GM12878 (cell line): ENCODE results near the gene EDEM2. TPM values are rescaled to one million over a fixed set of nuclear protein-coding genes. Genes with fewer than 3 reads are reported as not detected.
A peak's percentile ranks its signal among the peaks of the same experiment; 100 is the strongest.

Experiments used
- ATAC-seq: fragments of 200-7000 bp; cut with Tn5 transposase; 3 replicates; pipeline ENCODE4 v1.9.1; 2020; ENCODE audit warnings: mild to moderate bottlenecking, moderate library complexity
- Bru-seq: library from RNA; stranded (reverse); fragments of 400-500 nt; gene quantifications from one replicate; lab custom pipeline; 2021; lab: Mats Ljungman, UMichigan
- BruChase-seq, 2 experiments: library from RNA; stranded (reverse); fragments of 400-500 nt; gene quantifications; one replicate each; lab custom pipeline; 2021; lab: Mats Ljungman, UMichigan
- BruUV-seq: library from RNA; stranded (reverse); fragments of 400-500 nt; replicated peaks from 2 replicates; lab custom pipeline; 2021; lab: Mats Ljungman, UMichigan
- CTCF ChIA-PET: fragments of 300-600 bp; sonication (Branson Sonifier 250); formaldehyde crosslinking; extraction: SDS; loops from one replicate; lab custom pipeline; 2021; ENCODE audit warnings: inconsistent platforms; lab: Yijun Ruan, JAX
- POLR2A ChIA-PET: fragments of 350-600 bp; formaldehyde crosslinking; extraction: SDS; loops from one replicate; lab custom pipeline; 2021; ENCODE audit warnings: inconsistent platforms; lab: Charles Lee
- RAD21 ChIA-PET: fragments of 300-600 bp; sonication (Branson Sonifier 250); formaldehyde crosslinking; loops from one replicate; lab custom pipeline; 2023; ENCODE audit warnings: antibody characterized with exemption; ENCODE audit not compliant: unreplicated experiment; lab: Charles Lee
- SMC1A ChIA-PET: fragments of 300-600 bp; sonication (Branson Sonifier 250); formaldehyde crosslinking; loops from one replicate; lab custom pipeline; 2023; ENCODE audit not compliant: unreplicated experiment, uncharacterized antibody; lab: Charles Lee
- DNase-seq: peaks from one replicate; pipeline ENCODE4 v3.0.0-alpha.2; 2011; ENCODE audit warnings: low read depth, low spot score
- FAIRE-seq: peaks from 3 replicates; lab custom pipeline; 2011; peaks lifted over from hg19 to GRCh38; lab: Jason Lieb, UNC
- H2AFZ ChIP-seq: 2 replicates; pipeline ENCODE4 v1.6.0; 2011; ENCODE audit warnings: low read depth, low read length, control low read depth; ENCODE audit not compliant: control insufficient read depth
- H3K27ac ChIP-seq: 2 replicates; pipeline ENCODE4 v1.5.1; 2011; ENCODE audit warnings: control low read depth; ENCODE audit not compliant: control insufficient read depth, insufficient read depth
- H3K27me3 ChIP-seq, 2 experiments: replicated peaks in 1 of 2; 2 replicates each; pipeline versions ENCODE4 v1.6.0 to v1.6.1; 2011; ENCODE audit warnings: low read length in 1 of 2; ENCODE audit not compliant: control insufficient read depth in 2 of 2, insufficient read depth in 2 of 2
- H3K36me3 ChIP-seq, 2 experiments: 2 replicates each; pipeline ENCODE4 v1.5.1; 2011; ENCODE audit warnings: low read length in 1 of 2; ENCODE audit not compliant: control insufficient read depth in 2 of 2, insufficient read depth in 2 of 2
- H3K4me1 ChIP-seq: 2 replicates; pipeline ENCODE4 v1.6.1; 2011; ENCODE audit warnings: mild to moderate bottlenecking, low read length, moderate library complexity, mixed read lengths; ENCODE audit not compliant: control insufficient read depth, insufficient read depth
- H3K4me2 ChIP-seq: 2 replicates; pipeline ENCODE4 v1.6.0; 2011; ENCODE audit warnings: control low read depth; ENCODE audit not compliant: control insufficient read depth, insufficient read depth
- H3K4me3 ChIP-seq: fragments of 200-600 bp; sonication (generic); 2 replicates; pipeline ENCODE4 v1.5.1; 2016
- H3K79me2 ChIP-seq: 2 replicates; pipeline ENCODE4 v1.6.0; 2011; ENCODE audit warnings: low read length; ENCODE audit not compliant: control insufficient read depth, insufficient read depth
- H3K9ac ChIP-seq: 2 replicates; pipeline ENCODE4 v1.8.0; 2011; ENCODE audit warnings: low read length, control low read depth, mixed read lengths; ENCODE audit not compliant: control insufficient read depth, insufficient read depth
- H3K9me3 ChIP-seq: replicated peaks from 3 replicates; pipeline ENCODE4 v1.5.1; 2011; ENCODE audit warnings: mild to moderate bottlenecking, low read length; ENCODE audit not compliant: control insufficient read depth, insufficient read depth
- H4K20me1 ChIP-seq: 2 replicates; pipeline ENCODE4 v1.6.0; 2011; ENCODE audit not compliant: control insufficient read depth, insufficient read depth
- HDAC6 ChIP-seq: fragments of 200-600 bp; sonication (generic); IDR thresholded peaks from one replicate; pipeline ENCODE4 v1.8.0; 2017; ENCODE audit warnings: antibody characterized with exemption; ENCODE audit not compliant: unreplicated experiment
- MEF2B ChIP-seq: fragments of 450-650 bp; IDR thresholded peaks from 2 replicates; pipeline ENCODE4 v1.6.1; 2018; ENCODE audit warnings: mild to moderate bottlenecking, moderate library complexity; ENCODE audit not compliant: partially characterized antibody, poor library complexity, severe bottlenecking
- MTA2 ChIP-seq: fragments of 450-650 bp; IDR thresholded peaks from 2 replicates; pipeline ENCODE4 v1.6.1; 2016; ENCODE audit warnings: low read depth, mild to moderate bottlenecking, moderate library complexity
- NFYB ChIP-seq: IDR thresholded peaks from 2 replicates; pipeline ENCODE4 v1.6.1; 2011; ENCODE audit warnings: low read depth, mild to moderate bottlenecking, low read length, improper control_type of control experiment, moderate library complexity; ENCODE audit not compliant: insufficient read depth
- NR2F1 ChIP-seq: fragments of 450-650 bp; conservative IDR thresholded peaks from 2 replicates; pipeline ENCODE4 v1.6.1; 2017; ENCODE audit warnings: mild to moderate bottlenecking
- PAX5 ChIP-seq: IDR thresholded peaks from 2 replicates; pipeline ENCODE4 v1.6.1; 2011; ENCODE audit warnings: low read depth, low read length, borderline replicate concordance
- POLR2AphosphoS5 ChIP-seq: IDR thresholded peaks from 2 replicates; pipeline ENCODE4 v1.6.1; 2011; ENCODE audit warnings: mild to moderate bottlenecking, low read length, inconsistent platforms
- SKIL ChIP-seq: fragments of 450-650 bp; IDR thresholded peaks from 2 replicates; pipeline ENCODE4 v1.6.1; 2017; ENCODE audit warnings: mild to moderate bottlenecking, low read depth, inconsistent platforms; ENCODE audit not compliant: poor library complexity, severe bottlenecking
- SREBF2 ChIP-seq: IDR thresholded peaks from 2 replicates; pipeline ENCODE4 v1.6.1; 2012; ENCODE audit warnings: mild to moderate bottlenecking, low read length
- ZNF384 ChIP-seq: IDR thresholded peaks from 2 replicates; pipeline ENCODE4 v1.6.1; 2012; ENCODE audit warnings: low read depth, mild to moderate bottlenecking, low read length, improper control_type of control experiment, borderline replicate concordance
- WGBS: methylation state at CpG from one replicate; pipeline ENCODE4 v1.1.6; 2016; ENCODE audit warnings: low lambda C conversion rate; ENCODE audit not compliant: insufficient replicate concordance, insufficient coverage; ENCODE audit errors: missing lambda C conversion rate; 5-methylcytosine and 5-hydroxymethylcytosine counted together
- in situ Hi-C: fragments of 300-500 bp; cut with MboI; formaldehyde crosslinking; loops from 9 replicates; pipeline ENCODE4 v1.14.3; 2018; ENCODE audit warnings: mixed read lengths
- intact Hi-C: fragments of 100-400 bp; cut with micrococcal nuclease; formaldehyde crosslinking; loops from one replicate; pipeline ENCODE4 v1.14.2; 2022; ENCODE audit not compliant: unreplicated experiment
- long read RNA-seq, 2 experiments: library from polyadenylated mRNA; unstranded; transcript quantifications; one replicate each; pipeline ENCODE4 v2.0.0, GENCODE V29; 2019 to 2020
- polyA minus RNA-seq, 3 experiments: library from RNA; depleted of rRNA, polyadenylated mRNA; stranded (reverse); fragments of >200 nt; gene quantifications; 2 replicates each; pipeline ENCODE4 v1.2.3, GENCODE V29; 2011
- polyA plus RNA-seq, 11 experiments: library from polyadenylated mRNA; depleted of rRNA in 4 of 11; unstranded in 6 of 11; stranded (reverse) in 5 of 11; fragments of >200 nt; fragmentation: Nextera tagmentation in 4 of 11; fragmentation: Illumina TruSeq in 1 of 11; extraction: Ambion mirVana in 4 of 11; extraction: Trizol in 1 of 11; gene quantifications; 1 replicate in 1 of 11; 2 replicates in 10 of 11; pipeline versions ENCODE4 v1.2.1 to v1.2.3, GENCODE V29; 2011 to 2016; ENCODE audit warnings: inconsistent platforms in 2 of 11, missing spikeins in 2 of 11, low read depth in 1 of 11
- total RNA-seq, 4 experiments: library from RNA; depleted of rRNA in 3 of 4; stranded (reverse); fragments of >200 nt in 3 of 4; fragmentation: Illumina TruSeq in 1 of 4; extraction: Trizol in 1 of 4; gene quantifications; 2 replicates each; pipeline versions ENCODE4 v1.2.1 to v1.2.3, GENCODE V29; 2013 to 2021
- TF ChIP-seq, protein P1 (sequence below): fragments of 450-650 bp; conservative IDR thresholded peaks from 2 replicates; pipeline ENCODE4 v1.6.1; 2017; ENCODE audit warnings: mild to moderate bottlenecking, moderate library complexity

The EDEM2 gene, protein sequence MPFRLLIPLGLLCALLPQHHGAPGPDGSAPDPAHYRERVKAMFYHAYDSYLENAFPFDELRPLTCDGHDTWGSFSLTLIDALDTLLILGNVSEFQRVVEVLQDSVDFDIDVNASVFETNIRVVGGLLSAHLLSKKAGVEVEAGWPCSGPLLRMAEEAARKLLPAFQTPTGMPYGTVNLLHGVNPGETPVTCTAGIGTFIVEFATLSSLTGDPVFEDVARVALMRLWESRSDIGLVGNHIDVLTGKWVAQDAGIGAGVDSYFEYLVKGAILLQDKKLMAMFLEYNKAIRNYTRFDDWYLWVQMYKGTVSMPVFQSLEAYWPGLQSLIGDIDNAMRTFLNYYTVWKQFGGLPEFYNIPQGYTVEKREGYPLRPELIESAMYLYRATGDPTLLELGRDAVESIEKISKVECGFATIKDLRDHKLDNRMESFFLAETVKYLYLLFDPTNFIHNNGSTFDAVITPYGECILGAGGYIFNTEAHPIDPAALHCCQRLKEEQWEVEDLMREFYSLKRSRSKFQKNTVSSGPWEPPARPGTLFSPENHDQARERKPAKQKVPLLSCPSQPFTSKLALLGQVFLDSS
- 13.9 and 14.7 TPM in 2 replicates for total RNA-seq (2013; cell fraction: nucleolus; rRNA removed)
- total RNA-seq (2014; rRNA removed) = 24.8 and 27.1 TPM in 2 replicates
- 14.5 and 14.7 TPM in 2 replicates for total RNA-seq (2014; rRNA removed; fragmentation: Illumina TruSeq; extraction: Trizol)
- total RNA-seq (2021) = 16.6 and 18.0 TPM in 2 replicates
- polyA plus RNA-seq (2011; ENCODE audit: low read depth) = 9.9 TPM
- 7.6 and 13.4 TPM in 2 replicates for polyA plus RNA-seq (2011; rRNA removed)
- polyA plus RNA-seq (2011; cell fraction: cytosol; rRNA removed) = 13.5 and 16.2 TPM in 2 replicates
- 17.6 and 21.0 TPM in 2 replicates for polyA plus RNA-seq (2011; cell fraction: nucleus; rRNA removed)
- polyA plus RNA-seq (2012) = 19.8 and 20.1 TPM in 2 replicates
- polyA plus RNA-seq (2014; fragmentation: Illumina TruSeq; extraction: Trizol) = 13.3 and 15.1 TPM in 2 replicates
- polyA plus RNA-seq (2014; fragmentation: Nextera tagmentation; extraction: Ambion mirVana) = 10 to 100 TPM in 1 of 2 experiments, 1 to 10 TPM in 1; 9.9 to 11.4 TPM
- polyA plus RNA-seq (2014; rRNA removed) = 11.5 and 12.4 TPM in 2 replicates
- 10 to 100 TPM; 24.3 TPM for polyA plus RNA-seq (2016; fragmentation: Nextera tagmentation; extraction: Ambion mirVana)
- polyA minus RNA-seq (2011; rRNA and poly(A)+ RNA removed) = 9.6 and 10.4 TPM in 2 replicates
- 3.4 and 4.5 TPM in 2 replicates for polyA minus RNA-seq (2011; cell fraction: cytosol; rRNA and poly(A)+ RNA removed)
- 3.5 and 3.7 TPM in 2 replicates for polyA minus RNA-seq (2011; cell fraction: nucleus; rRNA and poly(A)+ RNA removed)
- percentile 73 among the genes with signal in this experiment for Bru-seq, nascent RNA
- percentile 69 among the genes with signal in this experiment for BruChase-seq, experiment 1, labeled RNA remaining after a 6-hour chase
- percentile 68 among the genes with signal in this experiment for BruChase-seq, experiment 2, labeled RNA remaining after a 2-hour chase
- long read RNA-seq, experiment 1, transcript EDEM2-202 (11 exons, 1,919 nt) = major isoform, 10 of 26 reads
- long read RNA-seq, experiment 1, partial matches to known transcripts = 2 of 26 reads
- long read RNA-seq, experiment 1, other reads (novel, unspliced or antisense) = 14 of 26 reads
- long read RNA-seq, experiment 2, transcript EDEM2-202 (11 exons, 1,919 nt) = major isoform, 67 of 139 reads
- long read RNA-seq, experiment 2, partial matches to known transcripts = 13 of 139 reads
- long read RNA-seq, experiment 2, other reads (novel, unspliced or antisense) = 58 of 139 reads

GRCh38 chr20:35146920-35147574 lies at the start of gene EDEM2:
Gene EDEM2 (minus strand): TSS chr20:35147336. CDS start chr20:35147258, 78 bp downstream.
- Histone ChIP-seq H3K4me3 (peak within 1 kb of the TSS; percentile 88), H4K20me1 (no peaks in the 10 kb centered on the region), H3K9me3 (no peaks in the 10 kb centered on the region), H3K79me2 (peaks cover 11% of the 10 kb centered on the region), H3K9ac (peak within 1 kb of the TSS; percentile 91), H3K27me3 (no peaks in the 10 kb centered on the region), H2AFZ (peak within 1 kb of the TSS; percentile 100), H3K4me2 (peak within 1 kb of the TSS; percentile 65), H3K27ac (peak within 1 kb of the TSS; percentile 69), H3K36me3 (peaks cover 0 to 3% of the 10 kb centered on the region in 2 experiments; a peak in 1 of 4 replicates), H3K4me1 (peaks cover 13% of the 10 kb centered on the region)
- POLR2A ChIA-PET = interaction anchor here (0.6 to 1.2 kb wide), 4 partner anchors 18 to 271 kb away, joined by 3 to 8 read pairs (median 4); partner anchors contain the start of genes ACSS2 and MMP24OS
- in situ Hi-C loops (loop anchor here (5.0 to 10.0 kb wide), 2 partner anchors 120 to 298 kb away; no protein-coding TSS in a partner anchor), intact Hi-C loops (loop anchor here (10.0 kb wide), 1 partner anchor 298 kb away; no protein-coding TSS in a partner anchor)
- FAIRE-seq (peak; percentile 97), DNase-seq (peak; percentile 88), ATAC-seq (peak; percentile 91)
- CTCF ChIA-PET = interaction anchor here (0.7 to 5.7 kb wide), 17 partner anchors 18 to 314 kb away, joined by 3 to 98 read pairs (median 4); partner anchors contain the start of genes ACSS2, GGT7 and TRPC4AP
- BruUV-seq = no TSS peak
- RAD21 ChIA-PET = interaction anchor here (0.6 to 3.3 kb wide), 12 partner anchors 19 to 322 kb away, joined by 3 to 10 read pairs (median 3); partner anchors contain the start of genes CEP250, GSS, MYH7B and NCOA6
- SMC1A ChIA-PET = interaction anchor here (0.6 to 2.2 kb wide), 12 partner anchors 10 to 273 kb away, joined by 3 to 13 read pairs (median 4); partner anchors contain the start of gene EIF6
- WGBS = 2% methylated on average over 39 of the region's 42 CpGs
- peak; percentile 63; the same call in 1 of the 2 replicates for TF ChIP-seq PAX5
- TF ChIP-seq, protein P1, sequence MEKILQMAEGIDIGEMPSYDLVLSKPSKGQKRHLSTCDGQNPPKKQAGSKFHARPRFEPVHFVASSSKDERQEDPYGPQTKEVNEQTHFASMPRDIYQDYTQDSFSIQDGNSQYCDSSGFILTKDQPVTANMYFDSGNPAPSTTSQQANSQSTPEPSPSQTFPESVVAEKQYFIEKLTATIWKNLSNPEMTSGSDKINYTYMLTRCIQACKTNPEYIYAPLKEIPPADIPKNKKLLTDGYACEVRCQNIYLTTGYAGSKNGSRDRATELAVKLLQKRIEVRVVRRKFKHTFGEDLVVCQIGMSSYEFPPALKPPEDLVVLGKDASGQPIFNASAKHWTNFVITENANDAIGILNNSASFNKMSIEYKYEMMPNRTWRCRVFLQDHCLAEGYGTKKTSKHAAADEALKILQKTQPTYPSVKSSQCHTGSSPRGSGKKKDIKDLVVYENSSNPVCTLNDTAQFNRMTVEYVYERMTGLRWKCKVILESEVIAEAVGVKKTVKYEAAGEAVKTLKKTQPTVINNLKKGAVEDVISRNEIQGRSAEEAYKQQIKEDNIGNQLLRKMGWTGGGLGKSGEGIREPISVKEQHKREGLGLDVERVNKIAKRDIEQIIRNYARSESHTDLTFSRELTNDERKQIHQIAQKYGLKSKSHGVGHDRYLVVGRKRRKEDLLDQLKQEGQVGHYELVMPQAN = peak; percentile 62; the same call in 1 of the 2 replicates
- no peak for TF ChIP-seq NFYB
- TF ChIP-seq SKIL = no peak
- TF ChIP-seq HDAC6 = no peak
- TF ChIP-seq POLR2AphosphoS5 = peak; percentile 78; the same call in 1 of the 2 replicates
- TF ChIP-seq SREBF2 = no peak
- TF ChIP-seq MTA2 = no peak
- TF ChIP-seq NR2F1 = peak; percentile 82
- TF ChIP-seq ZNF384 = no peak
- no peak for TF ChIP-seq MEF2B
